ENCODE data around the gene PGLYRP2.
A peak's percentile ranks its signal among the peaks of the same experiment; 100 is the strongest.

PGLYRP2 gene

DNA sequence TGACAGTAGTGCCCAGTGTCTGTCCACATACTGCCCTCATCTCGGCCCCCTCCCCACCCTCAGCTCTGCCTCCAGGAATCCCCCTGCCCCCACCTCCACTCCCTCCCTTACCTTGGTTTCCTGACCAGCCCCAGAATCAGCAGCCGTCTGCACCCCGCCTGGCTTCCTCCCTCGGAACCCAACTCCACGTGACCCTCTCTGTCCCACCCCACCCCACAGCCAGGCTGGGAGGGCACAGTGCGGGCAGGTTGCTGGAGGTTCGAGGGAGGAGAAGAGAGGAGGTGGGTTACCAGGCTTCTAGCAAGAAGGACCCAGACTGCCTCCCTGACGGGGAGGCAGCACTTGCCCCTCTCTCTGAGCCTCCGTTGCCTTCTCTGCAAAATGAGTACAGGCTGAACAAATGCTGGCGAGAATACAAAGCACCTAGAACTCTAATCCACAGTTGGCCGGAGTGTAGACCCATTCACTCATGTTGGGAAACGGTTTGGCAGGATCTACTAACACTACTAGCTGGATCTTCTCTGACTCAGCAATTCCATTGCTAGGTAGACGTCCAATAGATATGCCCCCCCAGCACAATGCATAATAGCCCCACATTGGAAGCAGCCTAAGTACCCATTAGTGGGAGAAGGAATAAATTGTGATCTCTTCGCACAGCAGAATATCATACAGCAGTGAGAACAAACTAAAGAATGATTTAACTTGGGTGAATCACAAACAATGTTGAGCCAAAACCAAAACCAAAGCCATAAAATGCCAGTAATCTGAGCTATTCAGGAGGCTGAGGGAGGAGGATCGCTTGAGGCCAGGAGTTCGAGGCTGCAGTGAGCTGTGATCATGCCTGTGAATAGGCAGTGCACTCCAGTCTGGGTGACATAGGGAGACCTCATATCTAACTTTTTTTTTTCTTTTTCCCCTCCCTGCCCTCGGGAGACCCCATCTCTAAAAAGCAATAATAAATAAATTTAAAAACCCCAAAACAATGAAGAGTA lies 14.6 kb downstream of the PGLYRP2 start, which contains the start of gene RASAL3:
Gene RASAL3, minus strand, starts transcription at position 151 of the 992 bp plus-strand sequence. CDS start 186 bp downstream, outside the sequence.
- peak within 1 kb of the TSS; percentile 78 for H3K4me3 ChIP-seq (ENCODE audit: low read depth, low read length)
- peak; percentile 80 for DNase-seq (ENCODE audit: low read depth)

DNA sequence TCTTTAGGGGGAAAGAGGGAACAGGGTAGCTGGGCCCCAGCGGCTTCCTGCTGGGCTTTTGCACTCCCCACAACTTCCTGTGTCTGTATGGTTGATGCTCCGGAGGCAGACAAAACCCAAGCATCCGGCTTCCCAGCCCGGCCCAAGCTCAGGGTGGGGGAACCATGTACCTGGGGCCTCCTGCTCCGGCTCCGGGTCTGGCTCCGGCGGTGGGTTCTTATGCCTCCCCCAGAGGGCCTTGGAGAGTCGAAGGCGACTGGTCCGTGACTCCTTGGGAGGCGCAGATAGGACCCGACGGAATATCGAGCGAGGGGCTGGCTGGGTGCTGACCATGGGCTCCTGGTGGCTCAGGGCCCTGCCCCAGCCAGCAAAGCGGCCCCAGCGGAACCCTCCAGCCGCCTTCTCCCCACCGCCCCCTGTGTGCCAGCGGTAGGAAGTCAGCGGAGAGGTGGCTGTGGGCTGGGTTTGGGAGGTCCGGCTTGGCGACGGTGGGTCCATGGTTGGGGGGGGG lies 15.4 kb downstream of the PGLYRP2 start:
- peak; percentile 89 for DNase-seq (ENCODE audit: low read depth)
- H3K4me3 ChIP-seq (ENCODE audit: low read depth, low read length) = peak overlapping the region; percentile 78
- TF ChIP-seq, protein P1, sequence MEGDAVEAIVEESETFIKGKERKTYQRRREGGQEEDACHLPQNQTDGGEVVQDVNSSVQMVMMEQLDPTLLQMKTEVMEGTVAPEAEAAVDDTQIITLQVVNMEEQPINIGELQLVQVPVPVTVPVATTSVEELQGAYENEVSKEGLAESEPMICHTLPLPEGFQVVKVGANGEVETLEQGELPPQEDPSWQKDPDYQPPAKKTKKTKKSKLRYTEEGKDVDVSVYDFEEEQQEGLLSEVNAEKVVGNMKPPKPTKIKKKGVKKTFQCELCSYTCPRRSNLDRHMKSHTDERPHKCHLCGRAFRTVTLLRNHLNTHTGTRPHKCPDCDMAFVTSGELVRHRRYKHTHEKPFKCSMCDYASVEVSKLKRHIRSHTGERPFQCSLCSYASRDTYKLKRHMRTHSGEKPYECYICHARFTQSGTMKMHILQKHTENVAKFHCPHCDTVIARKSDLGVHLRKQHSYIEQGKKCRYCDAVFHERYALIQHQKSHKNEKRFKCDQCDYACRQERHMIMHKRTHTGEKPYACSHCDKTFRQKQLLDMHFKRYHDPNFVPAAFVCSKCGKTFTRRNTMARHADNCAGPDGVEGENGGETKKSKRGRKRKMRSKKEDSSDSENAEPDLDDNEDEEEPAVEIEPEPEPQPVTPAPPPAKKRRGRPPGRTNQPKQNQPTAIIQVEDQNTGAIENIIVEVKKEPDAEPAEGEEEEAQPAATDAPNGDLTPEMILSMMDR (IDR thresholded peaks at IDR 0.05; ENCODE audit: low read depth, low read length) = no peak
- TF ChIP-seq, protein P2, sequence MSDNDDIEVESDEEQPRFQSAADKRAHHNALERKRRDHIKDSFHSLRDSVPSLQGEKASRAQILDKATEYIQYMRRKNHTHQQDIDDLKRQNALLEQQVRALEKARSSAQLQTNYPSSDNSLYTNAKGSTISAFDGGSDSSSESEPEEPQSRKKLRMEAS (IDR thresholded peaks at IDR 0.05; ENCODE audit: low read depth, low read length) = peak; percentile 30
- TF ChIP-seq POLR2A (IDR thresholded peaks at IDR 0.05; ENCODE audit: extremely low read depth, insufficient read length) (peak; percentile 73), MYC (IDR thresholded peaks at IDR 0.05; ENCODE audit: low read depth, low read length) (peak; percentile 5)

More for the DNA sequence above, 14.6 kb downstream of the PGLYRP2 start, which contains the start of gene RASAL3:
- TF ChIP-seq POLR2A (IDR thresholded peaks at IDR 0.05; ENCODE audit: extremely low read depth, insufficient read length) (peak; percentile 5), MYC (IDR thresholded peaks at IDR 0.05; ENCODE audit: low read depth, low read length) (no peak; the same call in 1 of the 2 replicates)
- TF ChIP-seq, protein P1 (IDR thresholded peaks at IDR 0.05; ENCODE audit: low read depth, low read length) = no peak
- TF ChIP-seq, protein P2 (IDR thresholded peaks at IDR 0.05; ENCODE audit: low read depth, low read length) = peak; percentile 91

DNA sequence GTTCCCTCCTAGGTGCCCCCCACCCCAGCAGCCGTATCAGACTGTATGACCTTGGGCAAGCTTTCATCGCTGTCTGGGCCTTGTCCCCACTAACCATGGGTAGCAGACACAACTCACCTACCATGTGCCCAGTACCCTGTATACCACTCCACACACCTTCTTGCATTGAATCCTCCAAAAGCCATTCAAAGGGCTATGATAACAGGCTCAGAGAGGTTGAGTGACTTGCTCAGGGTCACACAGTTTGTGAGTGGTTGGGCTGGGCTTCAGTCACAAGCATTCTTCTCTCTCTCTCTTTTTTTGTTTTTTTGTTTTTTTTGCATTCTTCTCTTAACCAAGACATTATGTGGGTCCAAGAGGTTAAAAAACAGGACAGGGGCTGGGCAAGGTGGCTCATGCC lies 17.6 kb downstream of the PGLYRP2 start:
- H3K4me3 ChIP-seq (ENCODE audit: low read depth, low read length) = no peak overlapping the region
- no peak for DNase-seq (ENCODE audit: low read depth)
- TF ChIP-seq, protein P1 (IDR thresholded peaks at IDR 0.05; ENCODE audit: low read depth, low read length) = no peak
- TF ChIP-seq, protein P2 (IDR thresholded peaks at IDR 0.05; ENCODE audit: low read depth, low read length) = no peak
- TF ChIP-seq POLR2A (IDR thresholded peaks at IDR 0.05; ENCODE audit: extremely low read depth, insufficient read length) (no peak), MYC (IDR thresholded peaks at IDR 0.05; ENCODE audit: low read depth, low read length) (no peak)

DNA sequence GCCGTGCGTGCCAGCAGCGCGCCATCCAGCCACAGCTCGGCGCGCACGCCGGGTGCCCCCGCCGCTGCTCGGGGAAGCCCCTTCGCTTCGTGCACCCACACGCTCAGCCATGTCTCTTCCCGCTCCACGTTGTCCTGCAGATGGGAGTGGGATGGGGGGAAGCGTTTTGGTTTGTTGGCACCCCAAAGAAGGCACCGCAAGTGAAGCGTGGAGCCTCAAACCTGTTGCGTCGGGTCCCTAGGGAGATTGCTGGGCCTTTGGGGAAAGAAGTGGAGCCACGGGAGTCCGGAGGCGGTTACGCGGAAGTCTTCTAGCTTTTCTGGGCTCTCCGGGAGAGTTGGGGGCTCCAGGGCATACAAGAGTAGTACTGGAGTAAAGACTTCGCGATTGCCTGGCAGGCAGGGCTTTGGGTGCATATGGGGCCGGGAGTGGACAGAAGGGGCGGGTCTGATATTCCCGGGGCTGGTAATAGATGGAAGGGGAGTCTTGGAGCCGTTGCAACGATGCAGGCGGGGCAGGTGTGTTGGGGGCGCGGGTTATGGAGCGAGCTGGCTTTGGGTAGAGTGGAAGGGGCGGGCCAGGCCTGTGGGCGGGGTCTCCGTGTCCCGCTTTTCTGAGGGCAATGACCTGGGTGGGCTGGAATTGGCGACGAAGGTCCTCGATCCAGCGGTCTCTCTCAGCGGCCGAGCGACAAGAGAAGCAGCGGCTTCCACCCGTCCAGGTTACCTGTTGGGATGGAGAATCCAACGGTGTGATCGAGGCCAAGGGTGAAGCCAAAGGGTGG lies 21.4 kb downstream of the PGLYRP2 start:
- TF ChIP-seq MYC (IDR thresholded peaks at IDR 0.05; ENCODE audit: low read depth, low read length) (no peak), POLR2A (IDR thresholded peaks at IDR 0.05; ENCODE audit: extremely low read depth, insufficient read length) (no peak)
- TF ChIP-seq, protein P1 (IDR thresholded peaks at IDR 0.05; ENCODE audit: low read depth, low read length) = no peak
- TF ChIP-seq, protein P2 (IDR thresholded peaks at IDR 0.05; ENCODE audit: low read depth, low read length) = no peak
- H3K4me3 ChIP-seq (ENCODE audit: low read depth, low read length) = no peak overlapping the region
- no peak for DNase-seq (ENCODE audit: low read depth)
